OCI-LY7 (cell line): ENCODE data around the gene MAML3.

Experiments used
- CTCF ChIP-seq: fragments of 200-600 bp; sonication (generic); conservative IDR thresholded peaks from 2 replicates; pipeline ENCODE4 v1.5.1; 2014; ENCODE audit warnings: mild to moderate bottlenecking, antibody characterized with exemption, low read length, moderate library complexity, mixed read lengths
- EZH2phosphoT487 ChIP-seq: fragments of 200-600 bp; sonication (generic); IDR thresholded peaks from 2 replicates; pipeline ENCODE4 v1.6.1; 2018; ENCODE audit warnings: low read depth, borderline replicate concordance, mild to moderate bottlenecking, mixed run types, antibody characterized with exemption, low read length, moderate library complexity, mixed read lengths

- TF ChIP-seq CTCF (no peak), EZH2phosphoT487 (no peak)
Measured at GRCh38 chr4:139933541-139933940, 220.4 kb downstream of the MAML3 start.
